ENCODE results near the gene AHRR. TPM values are rescaled to one million over a fixed set of nuclear protein-coding genes. Genes with fewer than 3 reads are reported as not detected.

AHRR gene
- total RNA-seq, 1 experiment from 2014 or later, result 2.2 TPM

DNA sequence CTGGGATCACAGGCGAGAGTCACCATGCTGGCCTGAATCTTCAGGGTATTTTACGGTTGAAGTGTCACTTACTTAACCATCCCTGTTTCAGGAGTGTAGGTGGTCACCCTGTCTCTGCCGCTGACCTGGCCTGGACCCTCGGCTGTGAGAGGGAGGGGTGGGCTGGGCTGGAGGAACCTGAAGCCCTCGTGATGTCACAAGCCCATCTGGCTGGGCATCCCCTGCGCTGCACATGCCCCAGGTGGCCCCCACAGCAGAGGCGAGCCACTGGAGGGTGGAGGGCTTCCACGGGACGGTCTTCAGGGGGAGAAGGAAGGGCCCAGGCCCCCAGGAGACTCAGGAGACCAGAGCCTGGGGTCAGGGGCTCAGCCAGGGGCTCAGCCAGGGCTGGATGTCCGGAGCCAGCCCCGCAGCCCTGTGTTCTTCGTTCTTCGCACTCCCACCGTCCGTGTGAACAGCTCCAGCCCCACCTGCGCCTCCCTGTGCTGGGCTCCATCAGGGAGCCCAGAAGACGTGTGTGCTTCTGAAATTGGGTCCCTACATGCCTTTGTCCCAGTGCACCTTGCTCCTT, 7.6 kb upstream of the AHRR start:
- no peak overlapping the region for H4K5ac ChIP-seq (ENCODE audit: insufficient read length, low read depth, low read length)
- H3K18ac ChIP-seq (ENCODE audit: insufficient read length, low read depth, low read length), result no peak overlapping the region
- Mint-ChIP-seq H3K4me1 (peaks cover 2 to 5% of the 10 kb centered on the region in 2 experiments; a peak in 3 of 4 replicates), H3K4me3 (no peak overlapping the region), H3K9me3 (no peaks in the 10 kb centered on the region), H3K36me3 (ENCODE audit: insufficient read depth in 1 of 3, low read depth in 3 of 3) (peaks cover 4 to 30% (median 13%) of the 10 kb centered on the region in 3 experiments), H3K27me3 (ENCODE audit: low read depth) (peaks cover 5% of the 10 kb centered on the region), H3K27ac (peak overlapping the region; percentile 6 to 83 (median 68); a peak in 2 of 7 replicates)
- no peak overlapping the region for H2BK15ac ChIP-seq (ENCODE audit: low read depth, low read length)
- no CpG with 5 or more reads among the region's 17 CpGs for WGBS (ENCODE audit: extremely low coverage, insufficient read length, low lambda C conversion rate)
- no peak overlapping the region for H2BK20ac ChIP-seq (ENCODE audit: low read depth, low read length, poor library complexity, severe bottlenecking)
- H3K23me2 ChIP-seq (ENCODE audit: insufficient read length, low read depth, low read length, poor library complexity, severe bottlenecking), result no peaks in the 10 kb centered on the region
- no peak overlapping the region for H2BK5ac ChIP-seq (ENCODE audit: insufficient read length, low read length)
- H2BK120ac ChIP-seq (ENCODE audit: low read depth, low read length, poor library complexity, severe bottlenecking), result no peak overlapping the region
- no peak overlapping the region for H4K91ac ChIP-seq (ENCODE audit: insufficient read length, low read depth, low read length)
- no peaks in the 10 kb centered on the region; the same call in 1 of the 2 replicates for H3K79me2 ChIP-seq (ENCODE audit: insufficient read depth, low read length)
- H4K8ac ChIP-seq (replicated peaks; ENCODE audit: insufficient read length, low read depth, low read length), result no peak overlapping the region
- H2BK12ac ChIP-seq (ENCODE audit: insufficient read length, low read depth, low read length), result no peak overlapping the region
- TF ChIP-seq CTCF (conservative IDR thresholded peaks at IDR 0.05), result no peak
- H3K14ac ChIP-seq (ENCODE audit: insufficient read depth, low read length), result no peak overlapping the region
- no peak overlapping the region for H2AFZ ChIP-seq (ENCODE audit: low read length)
- no peaks in the 10 kb centered on the region for H4K20me1 ChIP-seq (ENCODE audit: control insufficient read depth, insufficient read depth, insufficient read length)
- H3K27me3 ChIP-seq (ENCODE audit: insufficient read depth, low read length), result 0 out of 2 replicates have a peak, but pooled peaks cover under 1% of the 10 kb centered on the region
- DNase-seq, result no peak
- no peak overlapping the region for H2AK5ac ChIP-seq (ENCODE audit: insufficient read length, low read length)
- H3K9me3 ChIP-seq (ENCODE audit: control insufficient read depth, low read depth, low read length), result no peaks in the 10 kb centered on the region
- H3K9ac ChIP-seq (ENCODE audit: extremely low read depth, insufficient read length, low read length), result no peak overlapping the region
- H3K23ac ChIP-seq (ENCODE audit: insufficient read length, low read depth, low read length), result no peak overlapping the region
- no peak overlapping the region for H3K4ac ChIP-seq (ENCODE audit: low read depth, low read length)
- H3K4me2 ChIP-seq (ENCODE audit: insufficient read depth, insufficient read length, low read length), result no peak overlapping the region
- H3K4me1 ChIP-seq (ENCODE audit: insufficient read depth, low read length), result no peaks in the 10 kb centered on the region
- no peak overlapping the region for H3K27ac ChIP-seq (ENCODE audit: insufficient read length, low read depth, low read length)
- H3T11ph ChIP-seq (ENCODE audit: low read length), result no peak overlapping the region
- H3K56ac ChIP-seq (ENCODE audit: insufficient read length, low read depth, low read length), result no peak overlapping the region
- H3K79me1 ChIP-seq (ENCODE audit: insufficient read depth, low read depth, low read length, poor library complexity, severe bottlenecking), result no peaks in the 10 kb centered on the region
